ENCODE data around the gene MDFI. TPM values are rescaled to one million over a fixed set of nuclear protein-coding genes. Genes with fewer than 3 reads are reported as not detected.

Gene MDFI
- total and polyA plus RNA-seq, 12 donors, result 0.34 to 4.4 (median 1.3) TPM

DNA sequence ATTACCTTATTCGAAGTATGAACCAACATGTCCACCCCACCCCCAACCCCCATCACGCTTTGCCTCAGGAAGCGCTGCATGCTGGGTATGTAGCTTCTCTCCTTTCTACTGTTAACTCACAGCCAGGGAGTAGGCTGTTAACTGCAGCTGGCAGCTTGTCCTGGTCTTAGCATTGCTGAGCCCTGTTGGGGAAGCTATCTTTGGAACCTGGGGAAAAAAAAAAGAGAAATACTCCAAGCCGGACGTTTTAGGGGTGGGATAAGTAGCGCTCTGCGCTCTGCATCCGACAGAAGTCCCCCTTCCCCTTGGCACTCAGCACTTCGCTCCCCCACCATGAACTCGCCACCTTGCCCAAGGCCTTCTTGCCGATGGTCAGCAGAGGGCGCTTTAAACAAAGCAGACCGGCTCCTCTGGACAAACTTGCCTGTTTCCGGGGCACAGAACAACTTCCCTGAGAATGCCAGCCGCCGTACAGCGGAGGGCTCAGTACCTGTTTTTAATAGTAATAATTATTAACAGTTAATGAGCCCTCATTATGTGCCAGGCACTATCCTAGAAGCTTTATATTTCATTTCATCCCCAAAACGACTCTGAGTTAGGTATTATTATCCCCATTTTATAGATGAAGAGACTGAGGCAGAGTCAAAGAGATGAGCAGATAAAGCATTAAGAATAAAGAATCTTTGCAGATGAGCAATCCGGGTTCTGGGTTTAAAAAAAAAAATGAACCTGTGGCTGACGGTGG, 35.2 kb upstream of the MDFI start:
- Histone ChIP-seq H3K4me3 (peak overlapping the region in 7 of 10 donors; percentile 5 to 30 (median 24)), H3K36me3 (peaks cover 0 to 21% (median 0%) of the 10 kb centered on the region in 9 donors)
- intact Hi-C loops (cut with DNase I), result loop anchor here (1.0 to 10.0 kb wide), 6 partner anchors 79 to 174 kb away; partner anchors contain the start of gene FRS3 (in 6 of the 10)

DNA sequence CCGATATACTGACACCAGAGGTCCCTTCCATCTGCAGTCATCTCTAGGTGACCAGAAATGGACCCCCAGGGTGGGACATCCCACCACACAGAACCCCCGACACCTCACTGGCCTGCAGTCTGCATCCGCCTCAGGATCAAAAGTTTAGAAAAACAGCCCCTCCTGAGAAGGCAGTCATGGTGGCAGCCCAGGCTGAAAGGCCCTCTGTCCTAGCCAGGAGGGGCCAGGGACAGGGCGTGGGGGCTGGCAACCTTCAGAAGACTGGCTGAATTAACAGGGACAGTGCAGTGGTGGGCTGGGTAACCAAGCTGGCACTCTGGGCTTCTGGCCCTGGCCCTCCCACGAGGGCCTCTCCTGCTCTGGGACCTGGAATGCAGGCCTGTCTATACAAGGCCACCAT, 34.3 kb upstream of the MDFI start:
- intact Hi-C loops (cut with DNase I), result loop anchor here in 6 of 10 donors (5.0 to 10.0 kb wide), 2 partner anchors 171 to 173 kb away; partner anchors contain the start of gene FRS3 (in 6 of the 6)

More for the DNA sequence above, 35.2 kb upstream of the MDFI start:
- H3K27me3 ChIP-seq, result no peaks in the 10 kb centered on the region
- H3K9me3 ChIP-seq, result no peaks in the 10 kb centered on the region
- H3K4me1 ChIP-seq, result peaks cover 0 to 17% (median 8%) of the 10 kb centered on the region in 9 donors
- ATAC-seq (peak; percentile 73 to 93 (median 84)), DNase-seq (peak; percentile 70 to 88)
- TF ChIP-seq, protein P1, sequence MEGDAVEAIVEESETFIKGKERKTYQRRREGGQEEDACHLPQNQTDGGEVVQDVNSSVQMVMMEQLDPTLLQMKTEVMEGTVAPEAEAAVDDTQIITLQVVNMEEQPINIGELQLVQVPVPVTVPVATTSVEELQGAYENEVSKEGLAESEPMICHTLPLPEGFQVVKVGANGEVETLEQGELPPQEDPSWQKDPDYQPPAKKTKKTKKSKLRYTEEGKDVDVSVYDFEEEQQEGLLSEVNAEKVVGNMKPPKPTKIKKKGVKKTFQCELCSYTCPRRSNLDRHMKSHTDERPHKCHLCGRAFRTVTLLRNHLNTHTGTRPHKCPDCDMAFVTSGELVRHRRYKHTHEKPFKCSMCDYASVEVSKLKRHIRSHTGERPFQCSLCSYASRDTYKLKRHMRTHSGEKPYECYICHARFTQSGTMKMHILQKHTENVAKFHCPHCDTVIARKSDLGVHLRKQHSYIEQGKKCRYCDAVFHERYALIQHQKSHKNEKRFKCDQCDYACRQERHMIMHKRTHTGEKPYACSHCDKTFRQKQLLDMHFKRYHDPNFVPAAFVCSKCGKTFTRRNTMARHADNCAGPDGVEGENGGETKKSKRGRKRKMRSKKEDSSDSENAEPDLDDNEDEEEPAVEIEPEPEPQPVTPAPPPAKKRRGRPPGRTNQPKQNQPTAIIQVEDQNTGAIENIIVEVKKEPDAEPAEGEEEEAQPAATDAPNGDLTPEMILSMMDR (IDR thresholded peaks at IDR 0.05), result peak; percentile 84 to 98 (median 90)
- H3K27ac ChIP-seq, result peak overlapping the region in 5 of 10 donors; percentile 20 to 49 (median 36)
- WGBS, 2 donors, result 7% methylated on average over 20 of the region's 20 CpGs

GRCh38 chr6:41605649-41606048, 32.6 kb upstream of the MDFI start:
- ATAC-seq, result no peak
- H3K27me3 ChIP-seq, result no peaks in the 10 kb centered on the region
- no peak for DNase-seq
- TF ChIP-seq, protein P1 (IDR thresholded peaks at IDR 0.05), result no peak
- no peaks in the 10 kb centered on the region for H3K9me3 ChIP-seq
- H3K27ac ChIP-seq, result no peak overlapping the region
- no peak overlapping the region for H3K4me3 ChIP-seq
- 79 to 84% methylated on average over 3 of the region's 3 CpGs for WGBS, 2 donors
- no peaks in the 10 kb centered on the region for H3K36me3 ChIP-seq
- intact Hi-C loops (cut with DNase I), result loop anchor here in 4 of 10 donors (10.0 kb wide), 1 partner anchor 169 kb away; the partner anchor contains the start of gene FRS3 (in 4 of the 4)
- peaks cover 0 to 17% (median 8%) of the 10 kb centered on the region in 9 donors for H3K4me1 ChIP-seq

More for the DNA sequence above, 34.3 kb upstream of the MDFI start:
- Histone ChIP-seq H3K4me1 (peaks cover 0 to 17% (median 8%) of the 10 kb centered on the region in 9 donors), H3K27ac (no peak overlapping the region), H3K9me3 (no peaks in the 10 kb centered on the region), H3K27me3 (no peaks in the 10 kb centered on the region), H3K36me3 (peaks cover 0 to 12% (median 0%) of the 10 kb centered on the region in 9 donors), H3K4me3 (no peak overlapping the region)
- 85 to 86% methylated on average over 5 of the region's 5 CpGs for WGBS, 2 donors
- DNase-seq (no peak), ATAC-seq (no peak)
- TF ChIP-seq, protein P1 (IDR thresholded peaks at IDR 0.05), result no peak

GRCh38 chr6:41607036-41607435, 31.2 kb upstream of the MDFI start:
- intact Hi-C loops (cut with DNase I), result loop anchor here in 4 of 10 donors (10.0 kb wide), 1 partner anchor 168 kb away; the partner anchor contains the start of gene FRS3 (in 4 of the 4)
- Histone ChIP-seq H3K9me3 (no peaks in the 10 kb centered on the region), H3K36me3 (no peaks in the 10 kb centered on the region), H3K4me3 (no peak overlapping the region), H3K4me1 (peaks cover 0 to 14% (median 8%) of the 10 kb centered on the region in 9 donors), H3K27me3 (no peaks in the 10 kb centered on the region), H3K27ac (no peak overlapping the region)
- DNase-seq, result no peak
- TF ChIP-seq, protein P1 (IDR thresholded peaks at IDR 0.05), result no peak
- WGBS, 2 donors, result 94 to 95% methylated on average over 5 of the region's 5 CpGs
- ATAC-seq, result no peak
